Measurements from ENCODE around the gene SLC6A9.

DNA sequence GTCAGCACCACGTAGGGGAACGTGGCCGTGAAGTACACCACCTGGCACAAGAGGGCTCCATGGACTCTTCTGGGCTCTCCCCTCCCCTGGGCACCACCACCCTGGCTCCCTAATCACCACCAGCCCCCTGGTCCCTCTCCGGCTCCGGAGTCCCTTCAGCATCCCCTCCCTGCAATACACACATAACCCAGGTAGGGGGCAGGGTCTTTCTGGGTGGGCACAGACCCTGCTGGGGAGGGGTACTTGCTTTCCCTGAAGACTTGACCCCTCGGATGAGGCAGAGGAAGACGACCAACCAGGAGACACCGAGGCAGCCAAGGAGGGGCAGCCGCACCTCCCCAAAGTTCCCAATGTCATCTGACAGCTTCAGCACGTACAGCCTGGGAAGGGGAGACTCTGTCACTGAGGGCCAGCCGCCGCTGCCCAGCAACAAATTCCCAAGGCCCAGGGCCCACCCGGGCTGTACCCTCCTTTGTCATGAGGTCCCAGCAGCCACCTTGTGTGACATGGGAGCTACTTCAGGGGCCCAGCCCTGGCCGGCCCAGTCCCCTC, 28.6 kb downstream of the SLC6A9 start:
- no peak for TF ChIP-seq POLR2A (IDR thresholded peaks at IDR 0.05)
- TF ChIP-seq CTCF (IDR thresholded peaks at IDR 0.05), result no peak
